HEK293T (cell line): ENCODE results near the gene KRT33B.

Experiments
- ARNT ChIP-seq: fragments of 450-650 bp; IDR thresholded peaks from 2 replicates; pipeline ENCODE4 v1.6.1; 2017; ENCODE audit warnings: mild to moderate bottlenecking
- BHLHE40 ChIP-seq: fragments of 450-650 bp; IDR thresholded peaks from 2 replicates; pipeline ENCODE4 v1.6.1; 2016; ENCODE audit warnings: mild to moderate bottlenecking, moderate library complexity, borderline replicate concordance
- ELF4 ChIP-seq: fragments of 450-650 bp; IDR thresholded peaks from 2 replicates; pipeline ENCODE4 v1.6.1; 2017; ENCODE audit warnings: antibody characterized with exemption
- FOXA1 ChIP-seq: fragments of 450-650 bp; IDR thresholded peaks from 2 replicates; pipeline ENCODE4 v1.6.1; 2016; ENCODE audit warnings: mild to moderate bottlenecking
- LEF1 ChIP-seq: fragments of 450-650 bp; IDR thresholded peaks from 2 replicates; pipeline ENCODE4 v1.6.1; 2017; ENCODE audit warnings: mild to moderate bottlenecking, borderline replicate concordance
- SP1 ChIP-seq: fragments of 450-650 bp; IDR thresholded peaks from 2 replicates; pipeline ENCODE4 v1.6.1; 2017

DNA sequence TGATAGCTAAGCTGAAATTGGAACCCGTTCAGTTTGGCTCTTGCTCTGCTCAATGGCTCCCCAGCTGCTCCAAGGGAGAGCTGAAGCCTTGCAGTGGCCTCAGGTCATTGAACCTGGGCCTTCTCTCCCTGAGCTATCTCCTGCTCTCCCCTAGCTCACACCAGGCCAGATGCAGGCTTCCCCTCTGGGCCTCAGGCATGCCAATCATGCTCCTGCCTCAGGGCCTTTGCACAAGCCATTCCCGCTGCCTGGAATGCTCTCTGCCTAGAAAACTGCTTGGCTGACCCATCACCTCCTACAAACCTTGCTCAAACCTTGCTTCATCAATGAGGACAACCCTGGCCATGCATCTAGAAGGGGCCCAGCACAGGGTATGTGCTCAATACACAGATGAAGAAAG is 37.4 kb downstream of the KRT33B start:
- TF ChIP-seq ELF4 (no peak), FOXA1 (no peak), ARNT (no peak), BHLHE40 (no peak), LEF1 (no peak), SP1 (no peak)
